OCI-LY7 (cell line): ENCODE measurements around the gene ZBTB39. TPM values are rescaled to one million over a fixed set of nuclear protein-coding genes. Genes with fewer than 3 reads are reported as not detected.

Experiments used
- BruUV-seq: library from RNA; stranded (reverse); fragments of 400-500 nt; replicated peaks from 2 replicates; lab custom pipeline; 2021; lab: Mats Ljungman, UMichigan
- CTCF ChIA-PET: fragments of 300-600 bp; sonication (Branson Sonifier 250); formaldehyde crosslinking; loops from one replicate; lab custom pipeline; 2022; ENCODE audit warnings: antibody characterized with exemption; ENCODE audit not compliant: unreplicated experiment; lab: Charles Lee
- POLR2A ChIA-PET: fragments of 300-600 bp; sonication (Branson Sonifier 250); formaldehyde crosslinking; loops from one replicate; lab custom pipeline; 2022; ENCODE audit warnings: antibody characterized with exemption; lab: Charles Lee
- DNase-seq: peaks from one replicate; pipeline ENCODE4 v3.0.0-alpha.2; 2015; ENCODE audit warnings: low spot score
- H2AFZ ChIP-seq: fragments of 200-600 bp; sonication (generic), shearing (Covaris generic); 2 replicates; pipeline ENCODE4 v1.6.1; 2014; ENCODE audit warnings: mild to moderate bottlenecking, antibody characterized with exemption, low read length, moderate library complexity
- H3K27ac ChIP-seq: fragments of 200-600 bp; sonication (generic); 2 replicates; pipeline ENCODE4 v1.5.1; 2014; ENCODE audit warnings: mixed run types, low read depth, mild to moderate bottlenecking, moderate library complexity, low read length, inconsistent platforms; ENCODE audit not compliant: poor library complexity, severe bottlenecking
- H3K36me3 ChIP-seq: fragments of 200-600 bp; sonication (generic); 2 replicates; pipeline ENCODE4 v1.6.1; 2014; ENCODE audit warnings: mild to moderate bottlenecking, antibody characterized with exemption, low read length, moderate library complexity, mixed read lengths; ENCODE audit not compliant: insufficient read depth
- H3K4me1 ChIP-seq: fragments of 200-600 bp; sonication (generic); 2 replicates; pipeline ENCODE4 v1.5.1; 2014; ENCODE audit warnings: mild to moderate bottlenecking, low read length; ENCODE audit not compliant: insufficient read depth, poor library complexity, severe bottlenecking
- H3K4me2 ChIP-seq: fragments of 200-600 bp; sonication (generic); 2 replicates; pipeline ENCODE4 v1.6.1; 2014; ENCODE audit warnings: mild to moderate bottlenecking, low read length
- H3K4me3 ChIP-seq: fragments of 200-600 bp; sonication (generic); 2 replicates; pipeline ENCODE4 v1.5.1; 2014; ENCODE audit warnings: mild to moderate bottlenecking, low read depth, low read length; ENCODE audit not compliant: poor library complexity, severe bottlenecking
- H3K79me2 ChIP-seq: fragments of 200-600 bp; sonication (generic); 2 replicates; pipeline ENCODE4 v1.6.1; 2016; ENCODE audit warnings: low read depth, mild to moderate bottlenecking, low read length, moderate library complexity, mixed read lengths; ENCODE audit not compliant: insufficient read depth
- H3K9me2 ChIP-seq: fragments of 200-600 bp; sonication (generic); 2 replicates; pipeline ENCODE4 v1.6.1; 2016; ENCODE audit warnings: mild to moderate bottlenecking, low read length, mixed read lengths; ENCODE audit not compliant: insufficient read depth
- H3K9me3 ChIP-seq: fragments of 200-600 bp; sonication (generic); 2 replicates; pipeline ENCODE4 v1.6.1; 2014; ENCODE audit warnings: mild to moderate bottlenecking, mixed run types, low read length, mixed read lengths
- H4K20me1 ChIP-seq: fragments of 200-600 bp; sonication (generic); 2 replicates; pipeline ENCODE4 v1.6.1; 2014; ENCODE audit warnings: mild to moderate bottlenecking, antibody characterized with exemption, low read length, moderate library complexity, mixed read lengths; ENCODE audit not compliant: insufficient read depth
- CTCF ChIP-seq: fragments of 200-600 bp; sonication (generic); conservative IDR thresholded peaks from 2 replicates; pipeline ENCODE4 v1.5.1; 2014; ENCODE audit warnings: mild to moderate bottlenecking, antibody characterized with exemption, low read length, moderate library complexity, mixed read lengths
- EZH2phosphoT487 ChIP-seq: fragments of 200-600 bp; sonication (generic); IDR thresholded peaks from 2 replicates; pipeline ENCODE4 v1.6.1; 2018; ENCODE audit warnings: low read depth, borderline replicate concordance, mild to moderate bottlenecking, mixed run types, antibody characterized with exemption, low read length, moderate library complexity, mixed read lengths
- intact Hi-C: fragments of 100-400 bp; cut with micrococcal nuclease; formaldehyde crosslinking; loops from one replicate; pipeline ENCODE4 v1.10.0; 2022; ENCODE audit not compliant: unreplicated experiment
- total RNA-seq, 2 experiments: library from RNA; depleted of rRNA in 1 of 2; stranded (reverse); fragments of >200 nt in 1 of 2; shearing (Covaris generic) in 1 of 2; gene quantifications; 2 replicates each; pipeline ENCODE4 v1.2.3, GENCODE V29; 2014 to 2022

ZBTB39 gene
- total RNA-seq, 2 experiments from 2014 or later, result 10.0 to 10.9 TPM

- no peak for DNase-seq
- intact Hi-C loops, result no loop called here
- CTCF ChIA-PET, result interaction anchor here (0.6 kb wide), 1 partner anchor 72 kb away, joined by 4 read pairs; no protein-coding TSS in a partner anchor
- Histone ChIP-seq H3K4me2 (no peak overlapping the region), H4K20me1 (0 out of 2 replicates have a peak, but pooled peaks cover 5% of the 10 kb centered on the region), H3K4me3 (no peak overlapping the region), H3K4me1 (no peaks in the 10 kb centered on the region), H3K9me2 (no peaks in the 10 kb centered on the region), H3K36me3 (peaks cover 55% of the 10 kb centered on the region), H3K27ac (no peak overlapping the region), H3K79me2 (peaks cover 4% of the 10 kb centered on the region; the same call in 1 of the 2 replicates), H3K9me3 (no peaks in the 10 kb centered on the region), H2AFZ (no peak overlapping the region)
- POLR2A ChIA-PET, result interaction anchor here (1.2 to 1.4 kb wide), 2 partner anchors 18 to 80 kb away, joined by 3 to 5 read pairs; no protein-coding TSS in a partner anchor
- BruUV-seq, result no TSS peak
- no peak for TF ChIP-seq EZH2phosphoT487
- TF ChIP-seq CTCF, result no peak
These were observed 6.9 kb downstream of the ZBTB39 start for GRCh38 chr12:56999456-56999855.

GRCh38 chr12:56998981-56999380 lies 7.4 kb downstream of the ZBTB39 start:
- H2AFZ ChIP-seq, result no peak overlapping the region
- H3K27ac ChIP-seq, result no peak overlapping the region
- CTCF ChIA-PET, result no interaction called here
- no peaks in the 10 kb centered on the region for H3K9me2 ChIP-seq
- DNase-seq, result no peak
- intact Hi-C loops, result no loop called here
- TF ChIP-seq CTCF (no peak), EZH2phosphoT487 (no peak)
- 0 out of 2 replicates have a peak, but pooled peaks cover 5% of the 10 kb centered on the region for H4K20me1 ChIP-seq
- POLR2A ChIA-PET, result interaction anchor here (1.2 to 1.4 kb wide), 2 partner anchors 19 to 80 kb away, joined by 3 to 5 read pairs; no protein-coding TSS in a partner anchor
- H3K4me2 ChIP-seq, result no peak overlapping the region
- peaks cover 50% of the 10 kb centered on the region for H3K36me3 ChIP-seq
- H3K9me3 ChIP-seq, result no peaks in the 10 kb centered on the region
- no peak overlapping the region for H3K4me3 ChIP-seq
- peaks cover 4% of the 10 kb centered on the region; the same call in 1 of the 2 replicates for H3K79me2 ChIP-seq
- no TSS peak for BruUV-seq
- H3K4me1 ChIP-seq, result no peaks in the 10 kb centered on the region

- no peak for DNase-seq
- Histone ChIP-seq H3K9me2 (no peaks in the 10 kb centered on the region), H4K20me1 (0 out of 2 replicates have a peak, but pooled peaks cover 5% of the 10 kb centered on the region), H3K27ac (no peak overlapping the region), H3K79me2 (peaks cover 4% of the 10 kb centered on the region; the same call in 1 of the 2 replicates), H2AFZ (no peak overlapping the region), H3K4me2 (no peak overlapping the region), H3K9me3 (no peaks in the 10 kb centered on the region), H3K36me3 (peaks cover 43% of the 10 kb centered on the region), H3K4me3 (no peak overlapping the region), H3K4me1 (no peaks in the 10 kb centered on the region)
- POLR2A ChIA-PET, result interaction anchor here (1.2 kb wide), 1 partner anchor 20 kb away, joined by 5 read pairs; no protein-coding TSS in a partner anchor
- TF ChIP-seq CTCF, result no peak
- no peak for TF ChIP-seq EZH2phosphoT487
- intact Hi-C loops, result no loop called here
- no TSS peak for BruUV-seq
- CTCF ChIA-PET, result no interaction called here
These were observed 8.0 kb downstream of the ZBTB39 start for GRCh38 chr12:56998316-56998715.
